ENCODE measurements around the gene LEMD1.
"Not testable (repeated sequence)": the region's sequence is repeated elsewhere in the genome, so short reads cannot be mapped to it uniquely, and the experiment has no call there.

The LEMD1 gene

GRCh38 chr1:205445646-205445935 is 23.7 kb upstream of the LEMD1 start:
- no peak for DNase-seq

- no peak for DNase-seq
These were observed 23.2 kb upstream of the LEMD1 start for GRCh38 chr1:205444931-205445645.

GRCh38 chr1:205444300-205444930 is 22.6 kb upstream of the LEMD1 start:
- no peak for DNase-seq

GRCh38 chr1:205443585-205444299 is 21.9 kb upstream of the LEMD1 start:
- DNase-seq: no peak

GRCh38 chr1:205442051-205442725 is 20.3 kb upstream of the LEMD1 start:
- no peak for DNase-seq

GRCh38 chr1:205441716-205442050 is 19.8 kb upstream of the LEMD1 start:
- DNase-seq: no peak

GRCh38 chr1:205441318-205441633 is 19.4 kb upstream of the LEMD1 start:
- DNase-seq: no peak

GRCh38 chr1:205440476-205441317 is 18.8 kb upstream of the LEMD1 start:
- peak; percentile 59 for DNase-seq

GRCh38 chr1:205440121-205440475 is 18.2 kb upstream of the LEMD1 start:
- no peak for DNase-seq

GRCh38 chr1:205438213-205439158 is 16.6 kb upstream of the LEMD1 start:
- no peak for DNase-seq

GRCh38 chr1:205437570-205437969 is 15.7 kb upstream of the LEMD1 start:
- no peak for DNase-seq

GRCh38 chr1:205436776-205437410 is 15.0 kb upstream of the LEMD1 start:
- no peak for DNase-seq

GRCh38 chr1:205435578-205436573 is 14.0 kb upstream of the LEMD1 start:
- no peak for DNase-seq

GRCh38 chr1:205434738-205435137 is 12.9 kb upstream of the LEMD1 start:
- no peak for DNase-seq

GRCh38 chr1:205432692-205433091 is 10.8 kb upstream of the LEMD1 start:
- not testable (repeated sequence) for DNase-seq

GRCh38 chr1:205432116-205432515 is 10.3 kb upstream of the LEMD1 start:
- no peak for DNase-seq

GRCh38 chr1:205430696-205431305 is 8.9 kb upstream of the LEMD1 start:
- peak; percentile 73 for DNase-seq

- DNase-seq: no peak
These were observed 8.2 kb upstream of the LEMD1 start for GRCh38 chr1:205429762-205430695.
